GM12891 (cell line): ENCODE measurements around the gene BAIAP2.

Experiments
- PAX5 ChIP-seq: IDR thresholded peaks from 2 replicates; pipeline ENCODE4 v1.6.1; 2011; ENCODE audit warnings: low read length, moderate library complexity, mild to moderate bottlenecking; ENCODE audit not compliant: insufficient read depth, severe bottlenecking
- POLR2A ChIP-seq: IDR thresholded peaks from 2 replicates; pipeline ENCODE4 v1.6.1; 2011; ENCODE audit warnings: low read depth, low read length, control low read depth
- POLR2AphosphoS5 ChIP-seq: IDR thresholded peaks from 2 replicates; pipeline ENCODE4 v1.6.1; 2011; ENCODE audit warnings: low read depth, low read length, control low read depth
- POU2F2 ChIP-seq: IDR thresholded peaks from 2 replicates; pipeline ENCODE4 v1.6.1; 2011; ENCODE audit warnings: low read depth, mild to moderate bottlenecking, control low read depth, low read length, moderate library complexity
- SPI1 ChIP-seq: IDR thresholded peaks from 2 replicates; pipeline ENCODE4 v1.6.1; 2011; ENCODE audit warnings: low read depth, low read length, control low read depth
- TAF1 ChIP-seq: IDR thresholded peaks from 2 replicates; pipeline ENCODE4 v1.6.1; 2011; ENCODE audit warnings: low read depth, low read length, control low read depth

GRCh38 chr17:81049372-81049911, 14.5 kb downstream of the BAIAP2 start:
- TF ChIP-seq POLR2AphosphoS5 (no peak), TAF1 (no peak), POLR2A (no peak), SPI1 (peak; percentile 62), PAX5 (no peak), POU2F2 (no peak)
